ENCODE data around the gene MYLK4. TPM values are rescaled to one million over a fixed set of nuclear protein-coding genes. Genes with fewer than 3 reads are reported as not detected.

Gene MYLK4
- total RNA-seq, 1 donor from 2014 or later: 0.23 TPM

DNA sequence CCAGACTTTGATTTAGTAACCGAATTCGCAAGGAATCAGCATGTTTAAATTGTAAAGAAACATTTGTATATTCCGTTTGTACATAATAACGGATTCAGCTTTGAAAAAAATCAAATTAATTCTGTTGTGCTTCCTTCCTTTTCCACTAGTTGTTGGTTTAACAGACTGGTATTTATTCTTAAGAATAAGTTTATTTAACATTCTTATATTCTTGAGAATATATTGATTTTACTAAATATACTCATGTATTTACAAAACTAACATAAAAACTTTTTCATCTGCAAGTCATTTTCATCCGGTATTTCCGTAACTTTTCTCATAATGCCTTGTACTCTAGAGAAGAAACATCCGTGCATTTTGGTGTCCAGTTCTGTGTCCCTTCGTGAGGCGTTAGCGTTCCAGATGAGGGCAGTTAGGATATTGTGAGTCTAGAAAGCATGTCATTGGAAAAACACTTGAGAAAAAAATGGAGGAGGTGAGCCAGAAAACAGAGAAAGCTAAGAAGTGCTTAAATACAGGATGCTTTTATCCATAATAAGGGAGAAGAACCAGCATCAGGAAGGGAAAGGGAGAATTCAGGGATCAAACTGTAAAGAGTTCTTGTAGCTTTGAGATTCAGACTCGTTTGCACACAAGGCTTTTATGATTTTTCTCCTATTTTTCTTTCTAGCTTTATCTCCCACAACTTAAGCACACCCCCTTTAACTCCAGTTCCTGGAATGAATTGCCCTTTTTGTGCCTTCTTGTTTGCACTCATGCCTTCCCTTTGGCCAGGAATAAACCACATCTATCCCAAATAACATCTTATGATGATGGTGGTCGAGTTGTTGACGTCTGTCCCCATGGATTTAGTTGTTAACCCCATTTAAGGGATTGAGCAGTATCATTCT lies 16.3 kb upstream of the MYLK4 start:
- TF ChIP-seq CTCF (IDR thresholded peaks at IDR 0.05; ENCODE audit: insufficient read depth, low read depth, low read length): no peak
- no peak for TF ChIP-seq EZH2 (IDR thresholded peaks at IDR 0.05; ENCODE audit: insufficient read depth, low read length)
- Histone ChIP-seq H3K9me3 (ENCODE audit: insufficient read depth, low read depth, low read length) (no peaks in the 10 kb centered on the region), H3K4me2 (ENCODE audit: low read length) (peak overlapping the region; percentile 96), H3K27ac (ENCODE audit: low read depth, low read length) (peak overlapping the region; percentile 88), H4K20me1 (ENCODE audit: insufficient read depth, low read length) (peaks cover 51% of the 10 kb centered on the region), H3K79me2 (ENCODE audit: insufficient read depth, low read length) (peaks cover 64% of the 10 kb centered on the region), H3K36me3 (ENCODE audit: insufficient read depth, low read length) (peaks cover 6% of the 10 kb centered on the region), H3K4me3 (ENCODE audit: insufficient read depth, low read depth, low read length) (peak overlapping the region; percentile 91), H3K4me1 (ENCODE audit: insufficient read depth, low read length) (peaks cover 25% of the 10 kb centered on the region), H3K9ac (ENCODE audit: low read length) (peak overlapping the region; percentile 93), H2AFZ (ENCODE audit: low read depth, low read length) (no peak overlapping the region), H3K27me3 (ENCODE audit: insufficient read depth, low read length) (no peaks in the 10 kb centered on the region)
- H3K36me3 Mint-ChIP-seq (ENCODE audit: low read depth, unreplicated experiment): peaks cover 4% of the 10 kb centered on the region
- no peaks in the 10 kb centered on the region for H3K27me3 Mint-ChIP-seq (ENCODE audit: low read depth, unreplicated experiment)
- peak overlapping the region; percentile 89 for H3K27ac Mint-ChIP-seq (ENCODE audit: unreplicated experiment)
- DNase-seq (ENCODE audit: low read depth) (no peak), FAIRE-seq (no peak)
- H3K9me3 Mint-ChIP-seq (ENCODE audit: unreplicated experiment): no peaks in the 10 kb centered on the region
- H3K4me1 Mint-ChIP-seq (ENCODE audit: low read depth, unreplicated experiment): peaks cover 19% of the 10 kb centered on the region
- peak overlapping the region; percentile 91 for H3K4me3 Mint-ChIP-seq (ENCODE audit: unreplicated experiment)

GRCh38 chr6:2765896-2766766 lies 15.4 kb upstream of the MYLK4 start:
- H3K9me3 Mint-ChIP-seq (ENCODE audit: unreplicated experiment): no peaks in the 10 kb centered on the region
- Histone ChIP-seq H3K27ac (ENCODE audit: low read depth, low read length) (peak overlapping the region; percentile 88), H4K20me1 (ENCODE audit: insufficient read depth, low read length) (peaks cover 44% of the 10 kb centered on the region), H3K36me3 (ENCODE audit: insufficient read depth, low read length) (peaks cover 4% of the 10 kb centered on the region), H3K4me1 (ENCODE audit: insufficient read depth, low read length) (peaks cover 25% of the 10 kb centered on the region), H2AFZ (ENCODE audit: low read depth, low read length) (peak overlapping the region; percentile 75), H3K9ac (ENCODE audit: low read length) (peak overlapping the region; percentile 93), H3K4me2 (ENCODE audit: low read length) (peak overlapping the region; percentile 96), H3K4me3 (ENCODE audit: insufficient read depth, low read depth, low read length) (peak overlapping the region; percentile 91), H3K9me3 (ENCODE audit: insufficient read depth, low read depth, low read length) (no peaks in the 10 kb centered on the region), H3K79me2 (ENCODE audit: insufficient read depth, low read length) (peaks cover 55% of the 10 kb centered on the region), H3K27me3 (ENCODE audit: insufficient read depth, low read length) (no peaks in the 10 kb centered on the region)
- no peak for FAIRE-seq
- DNase-seq (ENCODE audit: low read depth): peak; percentile 21
- H3K4me3 Mint-ChIP-seq (ENCODE audit: unreplicated experiment): peak overlapping the region; percentile 91
- peaks cover 2% of the 10 kb centered on the region for H3K36me3 Mint-ChIP-seq (ENCODE audit: low read depth, unreplicated experiment)
- peaks cover 21% of the 10 kb centered on the region for H3K4me1 Mint-ChIP-seq (ENCODE audit: low read depth, unreplicated experiment)
- TF ChIP-seq EZH2 (IDR thresholded peaks at IDR 0.05; ENCODE audit: insufficient read depth, low read length) (no peak), CTCF (IDR thresholded peaks at IDR 0.05; ENCODE audit: insufficient read depth, low read depth, low read length) (no peak)
- no peaks in the 10 kb centered on the region for H3K27me3 Mint-ChIP-seq (ENCODE audit: low read depth, unreplicated experiment)
- peak overlapping the region; percentile 89 for H3K27ac Mint-ChIP-seq (ENCODE audit: unreplicated experiment)

Measured in astrocyte (in vitro differentiated cells and primary cell).